SK-N-MC (cell line): ENCODE data around the gene XXYLT1.
"Not testable (repeated sequence)": the region's sequence is repeated elsewhere in the genome, so short reads cannot be mapped to it uniquely, and the experiment has no call there.

Experiments used
- DNase-seq: peaks from one replicate; pipeline ENCODE4 v3.0.0-alpha.2; 2011; ENCODE audit warnings: low read depth, low spot score
- H3K27ac ChIP-seq: fragments of 200-600 bp; sonication (generic); 2 replicates; pipeline ENCODE4 v1.5.1; 2016; ENCODE audit warnings: mixed run types
- H3K36me3 ChIP-seq: fragments of 200-600 bp; sonication (generic); 2 replicates; pipeline ENCODE4 v1.6.1; 2017; ENCODE audit warnings: antibody characterized with exemption, low read length, mixed read lengths; ENCODE audit not compliant: insufficient read depth
- H3K4me3 ChIP-seq: fragments of 200-600 bp; sonication (generic); 2 replicates; pipeline ENCODE4 v1.5.1; 2016
- H3K9ac ChIP-seq: fragments of 200-600 bp; sonication (generic); 2 replicates; pipeline ENCODE4 v1.8.0; 2017; ENCODE audit warnings: mixed run types, mixed read lengths; ENCODE audit not compliant: insufficient read length
- H3K9me3 ChIP-seq: fragments of 200-600 bp; sonication (generic); 2 replicates; pipeline ENCODE4 v1.6.1; 2017; ENCODE audit warnings: low read depth, mild to moderate bottlenecking, antibody characterized with exemption, low read length, moderate library complexity, mixed read lengths
- EZH2 ChIP-seq: fragments of 200-600 bp; sonication (generic); IDR thresholded peaks from one replicate; pipeline ENCODE4 v1.6.1; 2017; ENCODE audit warnings: antibody characterized with exemption
- FOXP2 ChIP-seq: optimal IDR thresholded peaks from 2 replicates; pipeline ENCODE3; 2011; ENCODE audit warnings: mild to moderate bottlenecking, moderate library complexity; ENCODE audit not compliant: insufficient read depth; ENCODE audit errors: extremely low read length, control extremely low read depth
- POLR2AphosphoS5 ChIP-seq: IDR thresholded peaks from 2 replicates; pipeline ENCODE4 v1.6.1; 2012; ENCODE audit warnings: mild to moderate bottlenecking, low read depth, low read length, borderline replicate concordance

XXYLT1 gene

GRCh38 chr3:195098741-195099525 lies 172.0 kb downstream of the XXYLT1 start:
- Histone ChIP-seq H3K36me3 (peaks cover 3% of the 10 kb centered on the region; the same call in 1 of the 2 replicates), H3K9me3 (no peaks in the 10 kb centered on the region), H3K27ac (no peak overlapping the region), H3K9ac (no peak overlapping the region), H3K4me3 (no peak overlapping the region)
- no peak for DNase-seq
- TF ChIP-seq EZH2 (no peak), POLR2AphosphoS5 (no peak), FOXP2 (no peak)

GRCh38 chr3:195097331-195098255 lies 173.4 kb downstream of the XXYLT1 start:
- DNase-seq, result no peak
- no peak overlapping the region for H3K4me3 ChIP-seq
- H3K27ac ChIP-seq, result no peak overlapping the region
- TF ChIP-seq POLR2AphosphoS5, result no peak
- TF ChIP-seq EZH2, result no peak
- no peak for TF ChIP-seq FOXP2
- H3K36me3 ChIP-seq, result peaks cover 3% of the 10 kb centered on the region; the same call in 1 of the 2 replicates
- H3K9ac ChIP-seq, result no peak overlapping the region
- no peaks in the 10 kb centered on the region for H3K9me3 ChIP-seq

DNA sequence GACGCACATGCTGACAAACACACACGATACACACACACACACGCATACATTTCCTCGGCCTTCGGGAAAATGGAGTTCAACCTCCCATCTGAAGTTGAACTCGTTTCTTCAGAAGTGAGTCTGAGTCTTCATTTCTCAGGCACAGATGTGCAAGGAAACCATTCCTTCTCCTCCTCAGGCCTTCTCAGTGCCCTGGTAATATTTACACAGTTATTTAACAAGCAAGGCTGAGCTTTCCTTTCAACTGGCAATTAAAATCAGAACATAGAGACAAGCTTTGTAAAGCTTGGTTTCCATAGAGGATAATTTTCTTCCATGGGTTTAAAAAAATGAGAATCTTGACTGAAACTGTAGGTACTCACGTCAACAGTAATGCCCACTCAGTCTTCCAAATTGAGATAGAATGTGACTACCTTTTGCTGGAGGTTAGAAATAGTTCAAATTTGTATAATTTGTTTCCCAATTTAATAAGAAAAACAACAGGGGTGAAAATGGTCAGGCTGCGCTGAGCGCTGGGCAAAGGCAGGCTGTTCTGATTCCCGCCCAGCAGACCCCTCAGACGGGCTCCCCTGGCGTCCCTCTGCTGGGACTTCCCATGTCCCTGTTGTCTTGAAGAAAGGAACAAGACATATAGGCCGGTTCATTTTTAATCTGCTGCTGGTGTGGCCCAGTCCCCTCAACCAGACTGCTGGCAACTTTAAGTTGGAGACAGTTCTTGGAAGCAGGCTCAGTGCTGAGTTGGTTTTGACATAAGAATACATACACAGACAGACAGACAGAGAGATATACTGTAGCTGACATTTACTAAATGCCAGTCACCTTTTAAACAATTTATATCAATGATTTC lies 174.3 kb downstream of the XXYLT1 start:
- DNase-seq, result no peak
- Histone ChIP-seq H3K9me3 (no peaks in the 10 kb centered on the region), H3K27ac (peak overlapping the region; percentile 13; the same call in 1 of the 2 replicates), H3K36me3 (no peaks in the 10 kb centered on the region), H3K4me3 (no peak overlapping the region), H3K9ac (peak overlapping the region; percentile 5)
- TF ChIP-seq EZH2, result no peak
- TF ChIP-seq FOXP2, result no peak
- TF ChIP-seq POLR2AphosphoS5, result no peak

- Histone ChIP-seq H3K4me3 (no peak overlapping the region), H3K27ac (no peak overlapping the region), H3K9me3 (no peaks in the 10 kb centered on the region), H3K9ac (no peak overlapping the region), H3K36me3 (no peaks in the 10 kb centered on the region)
- no peak for DNase-seq
- TF ChIP-seq FOXP2, result no peak
These were observed 174.9 kb downstream of the XXYLT1 start for GRCh38 chr3:195096053-195096452.

DNA sequence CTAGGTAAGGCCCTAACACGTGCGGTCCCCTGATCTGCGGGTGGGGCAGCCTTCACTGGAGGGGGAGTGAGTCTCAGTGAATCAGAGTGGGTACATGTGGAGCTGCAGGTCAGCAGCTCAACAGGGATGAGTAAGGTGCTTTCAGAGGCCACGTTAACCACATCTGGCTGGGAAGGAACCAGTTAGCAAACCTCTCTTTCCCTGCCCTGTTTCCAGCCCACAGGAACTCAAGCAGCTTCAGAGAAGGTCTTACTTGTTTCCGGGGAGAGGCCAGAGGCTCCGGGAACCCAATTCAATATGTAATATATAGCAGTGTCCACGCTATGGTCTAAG lies 175.3 kb downstream of the XXYLT1 start:
- no peaks in the 10 kb centered on the region for H3K36me3 ChIP-seq
- H3K9ac ChIP-seq, result no peak overlapping the region
- no peaks in the 10 kb centered on the region for H3K9me3 ChIP-seq
- DNase-seq, result no peak
- no peak overlapping the region for H3K27ac ChIP-seq
- no peak overlapping the region for H3K4me3 ChIP-seq
- no peak for TF ChIP-seq EZH2
- TF ChIP-seq FOXP2, result no peak
- no peak for TF ChIP-seq POLR2AphosphoS5

DNA sequence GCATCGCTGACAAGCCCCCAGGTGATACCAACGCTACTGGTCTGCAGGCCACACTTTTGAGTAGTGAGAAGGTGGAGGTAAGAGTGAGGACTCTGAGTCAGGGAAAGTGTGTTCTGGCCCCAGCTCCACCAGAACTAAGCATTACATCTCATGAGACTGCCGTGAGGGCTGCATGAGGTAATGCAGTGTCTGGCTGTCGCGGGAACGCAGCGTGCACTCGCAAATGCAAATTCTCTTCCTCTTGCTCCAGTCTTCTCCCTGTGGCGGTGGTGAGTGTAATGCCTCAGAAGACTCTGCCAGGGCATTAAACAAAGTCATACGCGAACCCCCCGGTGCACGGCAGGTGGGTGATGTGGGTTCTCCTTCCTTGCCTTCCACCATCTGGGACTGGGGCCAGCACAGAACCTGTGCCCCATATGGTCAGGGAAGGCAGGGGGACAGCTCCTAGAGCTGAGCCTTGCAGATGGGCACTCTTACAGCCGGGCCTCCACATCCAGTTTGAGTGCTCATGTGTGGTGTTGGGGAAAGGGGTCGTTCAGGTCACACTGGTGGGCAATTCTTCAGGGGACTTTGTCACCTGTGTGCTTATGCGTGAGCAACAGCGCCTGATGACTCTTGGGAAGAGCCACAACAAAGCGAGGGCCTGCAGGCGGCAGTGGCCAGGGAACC lies 175.8 kb downstream of the XXYLT1 start:
- H3K4me3 ChIP-seq, result no peak overlapping the region
- H3K36me3 ChIP-seq, result no peaks in the 10 kb centered on the region
- H3K9ac ChIP-seq, result no peak overlapping the region
- peak; percentile 50 for DNase-seq
- TF ChIP-seq POLR2AphosphoS5 (no peak), EZH2 (no peak), FOXP2 (no peak)
- no peak overlapping the region for H3K27ac ChIP-seq
- H3K9me3 ChIP-seq, result no peaks in the 10 kb centered on the region

GRCh38 chr3:195094191-195094921 lies 176.6 kb downstream of the XXYLT1 start:
- DNase-seq, result no peak
- no peak for TF ChIP-seq FOXP2
- TF ChIP-seq EZH2, result no peak
- H3K36me3 ChIP-seq, result no peaks in the 10 kb centered on the region
- H3K27ac ChIP-seq, result no peak overlapping the region
- no peak overlapping the region for H3K4me3 ChIP-seq
- no peak overlapping the region for H3K9ac ChIP-seq
- no peaks in the 10 kb centered on the region for H3K9me3 ChIP-seq

GRCh38 chr3:195093731-195094130 lies 177.2 kb downstream of the XXYLT1 start:
- no peak for TF ChIP-seq EZH2
- no peak for TF ChIP-seq FOXP2
- TF ChIP-seq POLR2AphosphoS5, result no peak
- H3K27ac ChIP-seq, result no peak overlapping the region
- no peak for DNase-seq
- H3K4me3 ChIP-seq, result no peak overlapping the region
- no peaks in the 10 kb centered on the region for H3K9me3 ChIP-seq
- no peak overlapping the region for H3K9ac ChIP-seq
- H3K36me3 ChIP-seq, result no peaks in the 10 kb centered on the region

DNA sequence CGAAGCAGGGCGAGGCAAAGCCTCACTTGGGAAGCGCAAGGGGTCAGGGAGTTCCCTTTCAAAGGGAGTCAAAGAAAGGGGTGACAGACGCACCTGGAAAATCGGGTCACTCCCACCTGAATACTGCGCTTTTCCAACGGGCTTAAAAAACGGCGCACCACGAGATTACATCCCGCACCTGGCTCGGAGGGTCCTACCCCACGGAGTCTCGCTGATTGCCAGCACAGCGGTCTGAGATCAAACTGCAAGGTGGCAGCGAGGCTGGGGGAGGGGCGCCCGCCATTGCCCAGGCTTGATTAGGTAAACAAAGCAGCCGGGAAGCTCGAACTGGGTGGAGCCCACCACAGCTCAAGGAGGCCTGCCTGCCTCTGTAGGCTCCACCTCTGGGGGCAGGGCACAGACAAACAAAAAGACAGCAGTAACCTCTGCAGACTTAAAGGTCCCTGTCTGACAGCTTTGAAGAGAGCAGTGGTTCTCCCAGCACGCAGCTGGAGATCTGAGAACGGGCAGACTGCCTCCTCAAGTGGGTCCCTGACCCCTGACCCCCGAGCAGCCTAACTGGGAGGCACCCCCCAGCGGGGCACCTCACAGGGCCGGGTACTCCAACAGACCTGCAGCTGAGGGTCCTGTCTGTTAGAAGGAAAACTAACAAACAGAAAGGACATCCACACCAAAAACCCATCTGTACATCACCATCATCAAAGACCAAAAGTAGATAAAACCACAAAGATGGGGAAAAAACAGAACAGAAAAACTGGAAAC lies 182.9 kb downstream of the XXYLT1 start:
- DNase-seq, H3K9ac ChIP-seq, H3K36me3 ChIP-seq, H3K4me3 ChIP-seq, H3K27ac ChIP-seq, H3K9me3 ChIP-seq: not testable (repeated sequence)
